Stimulated activated naive CD4-positive, alpha-beta T cell (primary cell): ENCODE data around the gene ZNF728.
"Not testable (repeated sequence)": the region's sequence is repeated elsewhere in the genome, so short reads cannot be mapped to it uniquely, and the experiment has no call there.

ENCODE experiments used
- DNase-seq, 6 experiments: peaks; one replicate each; lab custom pipeline; 2025; lab: John Stamatoyannopoulos, UW

The ZNF728 gene

DNA sequence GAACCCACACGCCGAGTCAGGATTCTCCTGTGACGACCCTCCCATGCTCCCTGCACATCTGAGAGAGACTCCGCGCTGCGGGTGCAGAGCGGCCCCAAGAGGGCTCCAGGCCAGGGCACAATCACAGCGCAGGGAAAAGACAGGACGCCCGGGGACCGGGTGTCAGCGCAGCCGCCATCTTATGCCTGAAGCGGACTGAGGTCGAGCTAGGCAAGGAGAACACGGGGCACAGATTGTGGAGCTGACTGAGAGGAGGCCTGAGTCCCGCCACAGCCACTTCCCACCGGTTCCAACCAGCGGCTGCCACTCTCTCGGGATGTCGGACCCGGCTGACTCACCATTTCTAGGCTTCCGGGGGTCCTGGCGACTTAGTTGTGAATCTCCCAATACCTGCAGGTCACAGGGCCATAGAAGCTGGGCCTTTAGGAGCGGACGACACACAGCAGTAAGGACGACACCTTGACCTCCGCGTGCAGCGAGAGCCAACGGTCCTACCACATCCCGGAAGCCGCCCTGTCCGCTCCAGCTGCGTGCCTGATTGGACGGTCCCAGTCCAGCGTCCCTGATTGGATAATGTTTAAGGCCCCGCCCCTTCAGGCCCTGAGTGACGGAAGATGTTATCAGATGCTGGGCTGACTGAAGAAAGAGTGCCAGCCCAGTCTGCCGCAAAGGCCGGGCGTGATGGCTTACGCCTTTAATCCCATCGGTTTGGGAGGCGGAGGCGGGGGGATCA is at the start of gene ZNF728:
Gene ZNF728 (minus strand): TSS at position 487 of the 733 bp plus-strand sequence. CDS start 146 bp downstream, at position 341.
- no peak for DNase-seq

DNA sequence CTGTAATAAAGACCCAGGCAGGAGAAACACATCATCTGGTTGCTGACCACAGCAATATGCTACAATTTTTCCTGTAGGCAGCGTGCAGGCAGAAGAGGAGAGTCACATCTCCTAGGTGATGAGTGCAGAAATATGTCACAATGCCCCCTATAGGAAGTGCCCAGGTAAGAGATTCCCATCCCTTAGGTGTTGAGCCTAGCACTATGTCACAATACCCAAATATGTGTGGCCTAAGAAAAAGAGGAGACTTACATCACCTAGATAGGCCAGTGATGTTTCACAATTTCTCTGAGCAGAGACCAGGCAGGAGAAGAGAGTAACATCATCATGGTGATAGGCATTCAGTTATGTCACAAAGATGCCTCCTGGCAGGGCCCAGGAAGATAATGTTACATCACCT is 49.4 kb upstream of the ZNF728 start:
- no peak for DNase-seq

DNA sequence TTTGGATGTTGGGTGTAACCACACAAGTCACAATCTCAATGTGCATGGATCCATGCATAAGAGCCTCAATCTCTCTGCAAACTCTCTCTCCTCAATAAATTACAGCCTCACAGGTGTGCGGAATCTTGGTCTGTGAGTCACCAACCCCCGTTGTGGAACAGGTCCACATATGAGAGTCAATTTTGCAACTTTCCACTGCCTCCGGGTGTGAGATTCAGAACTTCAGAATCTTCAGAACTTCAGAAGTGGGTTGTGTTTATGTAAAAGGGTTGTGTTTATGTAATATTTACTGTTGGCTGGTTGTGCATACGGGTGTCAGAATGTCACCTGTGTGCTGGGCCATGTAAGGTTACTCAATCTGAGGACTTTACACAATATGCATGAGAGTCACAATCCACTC is 46.3 kb upstream of the ZNF728 start:
- no peak for DNase-seq

DNA sequence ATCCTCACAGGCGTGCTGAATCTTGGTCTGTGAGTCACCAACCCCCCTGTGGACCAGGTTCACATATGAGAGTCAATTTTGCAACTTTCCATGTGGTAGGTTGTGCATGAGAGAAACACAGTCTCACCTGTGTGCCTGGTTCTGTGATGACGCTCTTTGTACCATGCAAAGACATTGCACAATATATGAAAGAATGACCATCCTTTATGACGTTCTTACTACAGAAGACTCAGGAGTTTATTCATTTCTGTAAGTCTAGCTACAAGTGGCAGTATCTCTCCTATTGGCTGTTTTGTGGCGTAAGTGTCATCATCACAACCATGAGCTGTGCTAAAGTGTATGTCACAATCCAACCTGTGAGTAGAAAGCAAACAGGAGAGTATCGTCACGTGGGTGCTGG is 43.8 kb upstream of the ZNF728 start:
- no peak for DNase-seq

DNA sequence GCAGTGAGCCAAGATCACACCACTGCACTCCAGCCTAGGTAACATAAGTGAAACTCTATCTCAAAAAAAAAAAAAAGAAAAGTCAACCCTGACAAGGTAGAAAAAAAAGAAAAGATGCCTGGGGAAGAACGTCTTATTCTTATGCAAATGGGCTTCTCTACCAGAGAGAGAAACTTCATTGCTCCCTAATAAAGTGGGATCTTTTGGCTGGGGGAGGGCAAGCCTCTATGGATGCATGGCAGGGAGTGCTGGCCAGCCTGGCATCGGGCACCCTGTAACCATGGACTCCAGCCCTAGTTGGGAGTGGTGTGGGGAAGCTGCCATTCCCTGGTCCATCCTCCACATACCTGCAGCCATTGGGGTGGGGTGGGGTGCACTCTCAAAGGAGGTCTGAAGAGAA is 30.7 kb upstream of the ZNF728 start:
- DNase-seq, result no peak

DNA sequence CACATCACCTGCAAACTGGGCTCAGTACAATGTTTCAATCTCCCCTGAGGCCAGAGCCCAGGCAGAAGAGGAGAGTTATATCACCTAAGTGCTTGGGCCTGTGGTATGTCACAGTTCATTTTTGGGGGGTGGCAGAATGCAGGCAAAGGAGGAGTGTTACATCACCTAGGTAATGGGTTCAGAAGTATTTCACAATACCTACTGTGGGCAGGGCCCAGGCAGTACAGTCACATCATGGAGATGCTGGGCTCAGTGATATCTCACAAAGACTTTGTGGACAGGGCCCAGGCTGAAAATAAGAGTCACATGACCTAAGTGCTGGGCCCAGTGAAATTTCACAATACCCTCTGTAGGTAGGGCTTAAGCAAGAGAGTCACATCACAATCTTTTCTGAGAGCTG is 12.7 kb upstream of the ZNF728 start:
- DNase-seq, result no peak

DNA sequence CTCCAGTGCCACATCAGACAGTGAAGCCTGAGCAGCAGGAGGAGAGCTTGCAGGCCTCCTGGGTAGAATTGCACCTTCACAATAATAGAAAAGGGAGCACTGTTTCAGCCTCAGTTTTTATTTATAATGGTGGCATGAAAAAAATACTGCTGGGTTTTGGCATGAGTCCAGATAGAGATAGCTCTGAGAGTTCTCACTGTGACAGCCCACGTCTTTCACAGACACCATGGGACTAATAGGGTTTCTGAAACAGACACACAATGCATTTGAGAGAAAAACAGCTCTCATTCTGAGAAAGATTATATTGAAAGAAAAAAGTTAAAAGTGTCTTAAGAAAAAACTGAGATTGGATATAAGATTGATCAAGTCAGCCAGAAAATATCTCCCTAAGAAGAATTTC is 8.0 kb downstream of the ZNF728 start:
- not testable (repeated sequence) for DNase-seq

DNA sequence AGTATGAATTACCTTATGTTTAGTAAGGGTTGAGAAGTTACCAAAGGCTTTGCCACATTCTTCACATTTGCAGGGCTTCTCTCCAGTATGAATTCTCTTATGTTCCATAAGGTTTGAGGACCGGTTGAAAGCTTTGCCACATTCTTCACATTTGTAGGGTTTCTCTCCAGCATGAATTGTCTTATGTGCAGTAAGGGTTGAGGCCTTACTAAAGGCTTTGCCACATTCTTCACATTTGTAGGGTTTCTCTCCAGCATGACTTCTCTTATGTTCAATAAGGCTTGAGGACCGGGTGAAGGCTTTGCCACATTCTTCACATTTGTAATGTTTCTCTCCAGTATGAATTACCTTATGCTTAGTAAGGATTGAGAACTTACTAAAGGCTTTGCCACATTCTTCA is 26.7 kb downstream of the ZNF728 start:
- DNase-seq, result no peak

DNA sequence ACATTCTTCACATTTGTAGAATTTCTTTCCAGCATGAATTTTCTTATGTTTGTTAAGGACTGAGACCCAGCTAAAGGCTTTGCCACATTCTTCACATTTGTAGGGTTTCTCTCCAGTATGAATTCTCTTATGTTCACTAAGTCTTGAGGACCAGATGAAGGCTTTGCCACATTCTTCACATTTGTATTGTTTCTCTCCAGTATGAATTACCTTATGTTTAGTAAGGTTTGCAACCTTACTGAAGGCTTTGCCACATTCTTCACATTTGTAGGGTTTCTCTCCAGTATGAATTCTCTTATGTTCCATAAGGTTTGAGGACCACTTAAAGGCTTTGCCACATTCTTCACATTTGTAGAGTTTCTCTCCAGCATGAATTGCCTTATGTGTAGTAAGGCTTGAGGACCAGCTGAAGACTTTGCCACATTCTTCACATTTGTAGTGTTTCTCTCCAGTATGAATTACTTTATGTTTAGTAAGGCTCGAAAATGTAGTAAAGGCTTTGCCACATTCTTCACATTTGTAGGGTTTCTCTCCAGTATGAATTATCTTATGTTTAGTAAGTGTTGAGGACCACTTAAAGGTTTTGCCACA is 27.3 kb downstream of the ZNF728 start:
- DNase-seq, result not testable (repeated sequence)

DNA sequence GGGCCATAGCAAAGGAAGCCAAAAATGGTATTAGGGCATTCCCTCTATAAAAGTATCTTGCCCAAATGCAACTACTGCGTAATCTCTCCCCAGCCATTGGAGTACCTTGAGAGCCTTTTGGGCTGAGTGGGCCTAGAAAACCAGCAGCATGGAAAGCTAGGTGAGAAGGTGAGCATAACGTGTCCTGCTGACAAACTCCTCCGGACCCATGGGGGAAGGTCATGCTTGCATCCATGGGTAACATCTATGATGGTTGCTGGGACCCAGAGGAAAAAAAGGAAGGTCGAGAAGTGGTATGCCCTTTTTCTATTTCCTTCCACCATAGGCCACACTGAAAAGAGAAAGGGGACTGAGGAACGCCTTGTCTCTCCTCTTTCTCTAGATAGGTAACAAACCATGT is 57.4 kb downstream of the ZNF728 start:
- DNase-seq, result no peak

DNA sequence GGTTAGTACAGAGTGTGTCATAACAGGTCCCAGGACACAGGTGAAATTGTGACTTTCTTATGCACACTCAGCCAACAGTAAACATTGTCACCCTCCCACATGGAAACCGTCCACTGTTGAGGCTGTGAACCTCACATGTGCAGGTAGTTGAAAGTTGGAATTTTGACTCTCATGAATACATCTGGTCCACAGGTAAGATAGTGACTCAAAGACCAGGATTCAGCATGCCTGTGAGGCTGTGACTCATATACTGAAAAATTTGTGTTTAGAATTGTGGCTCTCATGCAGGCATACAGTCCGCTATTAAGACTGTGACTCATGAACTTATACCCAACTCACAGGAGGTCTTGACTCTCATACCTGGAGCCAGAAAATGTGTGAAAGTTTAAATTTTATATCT is 67.8 kb downstream of the ZNF728 start:
- DNase-seq, result no peak

DNA sequence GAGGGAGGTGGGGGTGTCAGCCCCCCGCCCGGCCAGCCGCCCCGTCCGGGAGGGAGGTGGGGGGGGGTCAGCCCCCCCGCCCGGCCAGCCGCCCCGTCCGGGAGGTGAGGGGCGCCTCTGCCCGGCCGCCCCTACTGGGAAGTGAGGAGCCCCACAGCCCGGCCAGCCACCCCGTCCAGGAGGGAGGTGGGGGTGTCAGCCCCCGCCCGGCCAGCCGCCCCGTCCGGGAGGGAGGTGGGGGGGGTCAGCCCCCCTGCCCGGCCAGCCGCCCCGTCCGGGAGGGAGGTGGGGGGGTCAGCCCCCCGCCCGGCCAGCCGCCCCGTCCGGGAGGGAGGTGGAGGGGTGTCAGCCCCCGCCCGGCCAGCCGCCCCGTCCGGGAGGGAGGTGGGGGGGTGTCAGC is 75.4 kb downstream of the ZNF728 start:
- not testable (repeated sequence) for DNase-seq

DNA sequence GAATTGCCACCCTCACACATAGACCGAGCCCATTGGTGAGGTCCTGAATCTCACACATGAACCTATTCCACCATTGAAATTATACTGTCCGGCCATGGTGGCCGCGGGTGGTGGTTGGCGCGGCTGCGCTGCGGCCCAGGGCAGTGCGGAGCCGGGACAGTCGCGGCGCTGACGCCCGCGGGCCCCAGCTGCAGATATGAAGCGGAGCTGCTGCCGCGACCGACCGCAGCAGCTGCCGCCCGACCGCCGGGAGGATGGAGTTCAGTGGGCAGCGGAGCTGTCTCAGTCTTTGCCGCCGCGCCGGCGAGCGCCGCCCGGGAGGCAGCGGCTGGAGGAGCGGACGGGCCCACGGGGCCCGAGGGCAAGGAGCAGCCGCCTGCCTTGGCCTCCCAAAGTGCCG is 77.8 kb downstream of the ZNF728 start:
- not testable (repeated sequence) for DNase-seq
